ENCODE measurements around the gene NFATC1.

Gene NFATC1

GRCh38 chr18:79488311-79489050 is 92.8 kb downstream of the NFATC1 start:
- H3K9ac ChIP-seq (ENCODE audit: low read length): peak overlapping the region; percentile 86
- no peaks in the 10 kb centered on the region for H3K9me3 ChIP-seq (ENCODE audit: low read length)
- H3F3A ChIP-seq (ENCODE audit: insufficient read depth, low read length): no peaks in the 10 kb centered on the region
- H3K4me2 ChIP-seq (ENCODE audit: low read length): peak overlapping the region; percentile 69
- peaks cover 71% of the 10 kb centered on the region for H3K36me3 ChIP-seq (ENCODE audit: insufficient read depth, low read length)
- H3K27me3 ChIP-seq (ENCODE audit: insufficient read depth, low read length): no peaks in the 10 kb centered on the region
- peaks cover 72% of the 10 kb centered on the region for H3K4me1 ChIP-seq (ENCODE audit: insufficient read depth, low read length, severe bottlenecking)
- peak overlapping the region; percentile 99 for H3K27ac ChIP-seq (ENCODE audit: low read depth, low read length, poor library complexity, severe bottlenecking)
- peak overlapping the region; percentile 46 for H3K4me3 ChIP-seq (ENCODE audit: low read depth, low read length, poor library complexity, severe bottlenecking)
- no peaks in the 10 kb centered on the region for H4K20me1 ChIP-seq (ENCODE audit: insufficient read depth, low read length)
- no peak overlapping the region for H2AFZ ChIP-seq (ENCODE audit: low read length)
- H3K9me2 ChIP-seq (ENCODE audit: low read depth, low read length): no peaks in the 10 kb centered on the region
- no peaks in the 10 kb centered on the region for H3K79me2 ChIP-seq (ENCODE audit: insufficient read depth, low read length)
- TF ChIP-seq, protein P1, sequence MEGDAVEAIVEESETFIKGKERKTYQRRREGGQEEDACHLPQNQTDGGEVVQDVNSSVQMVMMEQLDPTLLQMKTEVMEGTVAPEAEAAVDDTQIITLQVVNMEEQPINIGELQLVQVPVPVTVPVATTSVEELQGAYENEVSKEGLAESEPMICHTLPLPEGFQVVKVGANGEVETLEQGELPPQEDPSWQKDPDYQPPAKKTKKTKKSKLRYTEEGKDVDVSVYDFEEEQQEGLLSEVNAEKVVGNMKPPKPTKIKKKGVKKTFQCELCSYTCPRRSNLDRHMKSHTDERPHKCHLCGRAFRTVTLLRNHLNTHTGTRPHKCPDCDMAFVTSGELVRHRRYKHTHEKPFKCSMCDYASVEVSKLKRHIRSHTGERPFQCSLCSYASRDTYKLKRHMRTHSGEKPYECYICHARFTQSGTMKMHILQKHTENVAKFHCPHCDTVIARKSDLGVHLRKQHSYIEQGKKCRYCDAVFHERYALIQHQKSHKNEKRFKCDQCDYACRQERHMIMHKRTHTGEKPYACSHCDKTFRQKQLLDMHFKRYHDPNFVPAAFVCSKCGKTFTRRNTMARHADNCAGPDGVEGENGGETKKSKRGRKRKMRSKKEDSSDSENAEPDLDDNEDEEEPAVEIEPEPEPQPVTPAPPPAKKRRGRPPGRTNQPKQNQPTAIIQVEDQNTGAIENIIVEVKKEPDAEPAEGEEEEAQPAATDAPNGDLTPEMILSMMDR (IDR thresholded peaks at IDR 0.05; ENCODE audit: low read length): no peak
- no peak for TF ChIP-seq EZH2 (IDR thresholded peaks at IDR 0.05; ENCODE audit: borderline replicate concordance, low read length)

GRCh38 chr18:79489051-79489898 is 93.5 kb downstream of the NFATC1 start:
- H2AFZ ChIP-seq (ENCODE audit: low read length): no peak overlapping the region
- peaks cover 65% of the 10 kb centered on the region for H3K4me1 ChIP-seq (ENCODE audit: insufficient read depth, low read length, severe bottlenecking)
- no peaks in the 10 kb centered on the region for H3K79me2 ChIP-seq (ENCODE audit: insufficient read depth, low read length)
- peak overlapping the region; percentile 86; the same call in 1 of the 2 replicates for H3K9ac ChIP-seq (ENCODE audit: low read length)
- peak overlapping the region; percentile 99 for H3K27ac ChIP-seq (ENCODE audit: low read depth, low read length, poor library complexity, severe bottlenecking)
- no peaks in the 10 kb centered on the region for H3K9me3 ChIP-seq (ENCODE audit: low read length)
- no peaks in the 10 kb centered on the region for H4K20me1 ChIP-seq (ENCODE audit: insufficient read depth, low read length)
- H3K4me2 ChIP-seq (ENCODE audit: low read length): peak overlapping the region; percentile 14; the same call in 1 of the 2 replicates
- TF ChIP-seq EZH2 (IDR thresholded peaks at IDR 0.05; ENCODE audit: borderline replicate concordance, low read length): no peak
- TF ChIP-seq, protein P1 (IDR thresholded peaks at IDR 0.05; ENCODE audit: low read length): no peak
- no peaks in the 10 kb centered on the region for H3F3A ChIP-seq (ENCODE audit: insufficient read depth, low read length)
- no peaks in the 10 kb centered on the region for H3K27me3 ChIP-seq (ENCODE audit: insufficient read depth, low read length)
- H3K9me2 ChIP-seq (ENCODE audit: low read depth, low read length): no peaks in the 10 kb centered on the region
- no peak overlapping the region for H3K4me3 ChIP-seq (ENCODE audit: low read depth, low read length, poor library complexity, severe bottlenecking)
- H3K36me3 ChIP-seq (ENCODE audit: insufficient read depth, low read length): peaks cover 79% of the 10 kb centered on the region

- no peak overlapping the region for H2AFZ ChIP-seq (ENCODE audit: low read length)
- H3K27ac ChIP-seq (ENCODE audit: low read depth, low read length, poor library complexity, severe bottlenecking): peak overlapping the region; percentile 99
- H3K4me3 ChIP-seq (ENCODE audit: low read depth, low read length, poor library complexity, severe bottlenecking): no peak overlapping the region
- TF ChIP-seq, protein P1 (IDR thresholded peaks at IDR 0.05; ENCODE audit: low read length): no peak
- no peak for TF ChIP-seq EZH2 (IDR thresholded peaks at IDR 0.05; ENCODE audit: borderline replicate concordance, low read length)
- H3K9me3 ChIP-seq (ENCODE audit: low read length): no peaks in the 10 kb centered on the region
- H3F3A ChIP-seq (ENCODE audit: insufficient read depth, low read length): peaks cover under 1% of the 10 kb centered on the region; the same call in 1 of the 2 replicates
- H3K27me3 ChIP-seq (ENCODE audit: insufficient read depth, low read length): no peaks in the 10 kb centered on the region
- peak overlapping the region; percentile 14; the same call in 1 of the 2 replicates for H3K4me2 ChIP-seq (ENCODE audit: low read length)
- peak overlapping the region; percentile 86; the same call in 1 of the 2 replicates for H3K9ac ChIP-seq (ENCODE audit: low read length)
- H3K9me2 ChIP-seq (ENCODE audit: low read depth, low read length): no peaks in the 10 kb centered on the region
- H3K79me2 ChIP-seq (ENCODE audit: insufficient read depth, low read length): no peaks in the 10 kb centered on the region
- H3K36me3 ChIP-seq (ENCODE audit: insufficient read depth, low read length): peaks cover 83% of the 10 kb centered on the region
- H3K4me1 ChIP-seq (ENCODE audit: insufficient read depth, low read length, severe bottlenecking): peaks cover 61% of the 10 kb centered on the region
- no peaks in the 10 kb centered on the region for H4K20me1 ChIP-seq (ENCODE audit: insufficient read depth, low read length)
Measured at GRCh38 chr18:79489899-79490625, 94.3 kb downstream of the NFATC1 start.
